ENCODE data around the gene RACK1. TPM values are rescaled to one million over a fixed set of nuclear protein-coding genes. Genes with fewer than 3 reads are reported as not detected.

Gene RACK1
- total and polyA plus RNA-seq, 2 of the 13 experiments (the other 11 are each of a cell fraction or from before 2014, with no cell fraction given) = 2,514 to 6,141 TPM

DNA sequence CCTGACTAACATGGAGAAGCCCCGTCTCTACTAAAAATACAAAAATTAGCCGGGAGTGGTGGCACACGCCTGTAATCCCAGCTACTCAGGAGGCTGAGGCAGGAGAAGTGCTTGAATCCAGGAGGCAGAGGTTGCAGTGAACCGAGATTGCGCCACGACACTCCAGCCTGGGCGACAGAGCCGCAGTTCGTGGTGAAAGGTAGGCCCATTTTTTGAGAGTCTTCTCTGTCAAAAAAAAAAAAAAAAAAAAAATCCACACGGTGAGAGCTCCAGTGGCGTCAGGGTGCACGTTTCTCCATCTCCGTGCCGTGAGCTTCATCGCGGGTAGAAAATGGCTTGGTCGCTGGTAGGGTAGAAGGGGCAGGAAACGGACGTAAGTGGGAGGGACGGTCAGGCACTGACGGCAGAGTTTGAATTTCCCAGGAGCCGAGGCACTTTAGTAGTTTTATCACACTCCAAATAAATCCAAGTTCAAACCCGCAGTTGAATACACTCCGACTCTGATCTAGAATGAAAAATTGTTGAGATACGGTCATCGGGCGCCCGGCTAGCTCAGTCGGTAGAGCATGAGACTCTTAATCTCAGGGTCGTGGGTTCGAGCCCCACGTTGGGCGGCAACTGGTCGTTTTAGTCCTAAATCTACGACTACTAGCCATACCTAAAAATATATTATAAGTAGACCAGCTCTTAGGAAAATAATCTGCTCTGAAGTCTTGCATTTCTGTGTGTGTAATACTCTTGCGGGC lies 36.3 kb downstream of the RACK1 start (continued):
- TF ChIP-seq, protein P1, sequence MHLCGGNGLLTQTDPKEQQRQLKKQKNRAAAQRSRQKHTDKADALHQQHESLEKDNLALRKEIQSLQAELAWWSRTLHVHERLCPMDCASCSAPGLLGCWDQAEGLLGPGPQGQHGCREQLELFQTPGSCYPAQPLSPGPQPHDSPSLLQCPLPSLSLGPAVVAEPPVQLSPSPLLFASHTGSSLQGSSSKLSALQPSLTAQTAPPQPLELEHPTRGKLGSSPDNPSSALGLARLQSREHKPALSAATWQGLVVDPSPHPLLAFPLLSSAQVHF (CRISPR knock-in tag; IDR thresholded peaks at IDR 0.05) = no peak
- TF ChIP-seq, protein P2, sequence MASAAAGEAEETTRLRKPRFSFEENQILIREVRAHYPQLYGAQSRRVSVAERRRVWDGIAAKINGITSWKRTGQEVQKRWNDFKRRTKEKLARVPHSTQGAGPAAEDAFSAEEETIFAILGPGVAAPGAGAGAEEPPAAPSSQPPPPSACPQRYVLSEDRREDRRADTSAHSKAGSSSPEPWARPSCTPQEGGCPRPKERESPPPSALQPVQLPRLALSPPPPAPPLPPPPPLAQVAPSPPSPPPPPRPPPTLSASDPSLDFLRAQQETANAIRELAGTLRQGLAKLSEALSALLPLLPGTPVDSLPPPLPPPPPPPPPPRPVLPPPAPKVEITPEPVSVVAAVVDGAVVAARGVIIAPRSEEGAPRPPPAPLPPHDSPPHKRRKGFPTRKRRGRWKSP (CRISPR knock-in tag; IDR thresholded peaks at IDR 0.05) = no peak
- TF ChIP-seq ZNF572 (CRISPR knock-in tag; IDR thresholded peaks at IDR 0.05) = no peak
- 0 out of 2 replicates have a peak, but pooled peaks have one; percentile 35 for TF ChIP-seq NR2F6 (IDR thresholded peaks at IDR 0.05)
- no peak for TF ChIP-seq NR2F6 (CRISPR knock-in tag; IDR thresholded peaks at IDR 0.05)
- TF ChIP-seq, protein P3, sequence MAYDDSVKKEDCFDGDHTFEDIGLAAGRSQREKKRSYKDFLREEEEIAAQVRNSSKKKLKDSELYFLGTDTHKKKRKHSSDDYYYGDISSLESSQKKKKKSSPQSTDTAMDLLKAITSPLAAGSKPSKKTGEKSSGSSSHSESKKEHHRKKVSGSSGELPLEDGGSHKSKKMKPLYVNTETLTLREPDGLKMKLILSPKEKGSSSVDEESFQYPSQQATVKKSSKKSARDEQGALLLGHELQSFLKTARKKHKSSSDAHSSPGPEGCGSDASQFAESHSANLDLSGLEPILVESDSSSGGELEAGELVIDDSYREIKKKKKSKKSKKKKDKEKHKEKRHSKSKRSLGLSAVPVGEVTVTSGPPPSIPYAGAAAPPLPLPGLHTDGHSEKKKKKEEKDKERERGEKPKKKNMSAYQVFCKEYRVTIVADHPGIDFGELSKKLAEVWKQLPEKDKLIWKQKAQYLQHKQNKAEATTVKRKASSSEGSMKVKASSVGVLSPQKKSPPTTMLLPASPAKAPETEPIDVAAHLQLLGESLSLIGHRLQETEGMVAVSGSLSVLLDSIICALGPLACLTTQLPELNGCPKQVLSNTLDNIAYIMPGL (CRISPR knock-in tag; IDR thresholded peaks at IDR 0.05; ENCODE audit: borderline replicate concordance in 1 of 2, low read depth in 1 of 2) = peak; percentile 89 to 91
- TF ChIP-seq PHF20 (CRISPR knock-in tag; IDR thresholded peaks at IDR 0.05) = no peak
- no peak for TF ChIP-seq ZC3H4 (CRISPR knock-in tag; IDR thresholded peaks at IDR 0.05; ENCODE audit: borderline replicate concordance)
- peak; percentile 17; the same call in 1 of the 2 replicates for TF ChIP-seq ZNF441 (CRISPR knock-in tag; IDR thresholded peaks at IDR 0.05; ENCODE audit: borderline replicate concordance)
- peak; percentile 61; the same call in 1 of the 2 replicates for TF ChIP-seq SMAD3 (CRISPR knock-in tag; IDR thresholded peaks at IDR 0.05)
- no peak for TF ChIP-seq ZNF775 (CRISPR knock-in tag; IDR thresholded peaks at IDR 0.05; ENCODE audit: borderline replicate concordance)
- TF ChIP-seq MYC (CRISPR knock-in tag; IDR thresholded peaks at IDR 0.05; ENCODE audit: borderline replicate concordance) = no peak; the same call in 1 of the 2 replicates
- peak; percentile 31; the same call in 1 of the 2 replicates for TF ChIP-seq SAFB2 (CRISPR knock-in tag; IDR thresholded peaks at IDR 0.05; ENCODE audit: borderline replicate concordance, low read depth)
- TF ChIP-seq SMARCE1 (IDR thresholded peaks at IDR 0.05; ENCODE audit: borderline replicate concordance) = no peak
- TF ChIP-seq ZNF567 (CRISPR knock-in tag; IDR thresholded peaks at IDR 0.05; ENCODE audit: borderline replicate concordance) = no peak
- TF ChIP-seq, protein P4, sequence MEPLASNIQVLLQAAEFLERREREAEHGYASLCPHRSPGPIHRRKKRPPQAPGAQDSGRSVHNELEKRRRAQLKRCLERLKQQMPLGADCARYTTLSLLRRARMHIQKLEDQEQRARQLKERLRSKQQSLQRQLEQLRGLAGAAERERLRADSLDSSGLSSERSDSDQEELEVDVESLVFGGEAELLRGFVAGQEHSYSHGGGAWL (CRISPR knock-in tag; IDR thresholded peaks at IDR 0.05) = no peak
- TF ChIP-seq, protein P5, sequence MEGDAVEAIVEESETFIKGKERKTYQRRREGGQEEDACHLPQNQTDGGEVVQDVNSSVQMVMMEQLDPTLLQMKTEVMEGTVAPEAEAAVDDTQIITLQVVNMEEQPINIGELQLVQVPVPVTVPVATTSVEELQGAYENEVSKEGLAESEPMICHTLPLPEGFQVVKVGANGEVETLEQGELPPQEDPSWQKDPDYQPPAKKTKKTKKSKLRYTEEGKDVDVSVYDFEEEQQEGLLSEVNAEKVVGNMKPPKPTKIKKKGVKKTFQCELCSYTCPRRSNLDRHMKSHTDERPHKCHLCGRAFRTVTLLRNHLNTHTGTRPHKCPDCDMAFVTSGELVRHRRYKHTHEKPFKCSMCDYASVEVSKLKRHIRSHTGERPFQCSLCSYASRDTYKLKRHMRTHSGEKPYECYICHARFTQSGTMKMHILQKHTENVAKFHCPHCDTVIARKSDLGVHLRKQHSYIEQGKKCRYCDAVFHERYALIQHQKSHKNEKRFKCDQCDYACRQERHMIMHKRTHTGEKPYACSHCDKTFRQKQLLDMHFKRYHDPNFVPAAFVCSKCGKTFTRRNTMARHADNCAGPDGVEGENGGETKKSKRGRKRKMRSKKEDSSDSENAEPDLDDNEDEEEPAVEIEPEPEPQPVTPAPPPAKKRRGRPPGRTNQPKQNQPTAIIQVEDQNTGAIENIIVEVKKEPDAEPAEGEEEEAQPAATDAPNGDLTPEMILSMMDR (CRISPR knock-in tag; IDR thresholded peaks at IDR 0.05) = no peak
- TF ChIP-seq DPF2 (CRISPR knock-in tag; IDR thresholded peaks at IDR 0.05; ENCODE audit: borderline replicate concordance, low read depth) = no peak
- TF ChIP-seq TCF12 (IDR thresholded peaks at IDR 0.05) = no peak
- TF ChIP-seq TCF12 (CRISPR knock-in tag; IDR thresholded peaks at IDR 0.05) = no peak
- TF ChIP-seq NBN (conservative IDR thresholded peaks at IDR 0.05) = no peak
- no peak for TF ChIP-seq MBNL3 (CRISPR knock-in tag; conservative IDR thresholded peaks at IDR 0.05)
- peak; percentile 35; the same call in 1 of the 2 replicates for TF ChIP-seq ZNF350 (CRISPR knock-in tag; IDR thresholded peaks at IDR 0.05; ENCODE audit: borderline replicate concordance, low read depth)
- TF ChIP-seq NR2F2 (IDR thresholded peaks at IDR 0.05; ENCODE audit: borderline replicate concordance, low read depth) = peak; percentile 49; the same call in 1 of the 2 replicates

All from HepG2 (cell line).